ENCODE results near the gene PSD2.

DNA sequence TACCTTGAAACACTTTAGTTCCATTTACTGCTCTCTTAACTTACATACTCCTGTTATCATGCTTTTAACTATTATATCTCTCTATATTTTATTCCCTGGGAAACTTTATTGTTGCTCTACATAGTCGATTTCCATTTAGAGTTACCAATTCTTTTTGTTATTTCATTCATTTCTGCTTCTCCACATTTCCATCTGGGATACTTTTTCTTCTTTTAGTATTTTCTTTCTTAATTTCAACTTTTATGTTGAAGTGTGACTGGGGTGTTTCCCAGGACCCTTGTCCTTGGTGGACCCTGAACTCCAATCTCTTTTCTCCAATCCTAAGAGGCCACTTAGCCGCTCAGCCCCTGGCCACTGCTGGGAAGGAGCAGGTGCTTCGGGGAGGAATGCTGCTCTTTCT, 36.0 kb downstream of the PSD2 start:
- TF ChIP-seq CTCF (IDR thresholded peaks at IDR 0.05; ENCODE audit: low read depth, low read length, poor library complexity, severe bottlenecking): no peak
- TF ChIP-seq EZH2phosphoT487 (IDR thresholded peaks at IDR 0.05; ENCODE audit: borderline replicate concordance, low read length): no peak
